Measurements from ENCODE around the gene PNRC1. TPM values are rescaled to one million over a fixed set of nuclear protein-coding genes. Genes with fewer than 3 reads are reported as not detected.
"Not testable (repeated sequence)": the region's sequence is repeated elsewhere in the genome, so short reads cannot be mapped to it uniquely, and the experiment has no call there.

PNRC1 gene
- polyA plus RNA-seq, 1 donor from 2014 or later = 22.2 TPM

- Histone ChIP-seq H2AFZ (ENCODE audit: low read depth, low read length) (no peak overlapping the region), H3K4me2 (ENCODE audit: low read length) (no peak overlapping the region), H3K27ac (ENCODE audit: low read length) (no peak overlapping the region), H3K9ac (ENCODE audit: low read length) (no peak overlapping the region), H3K9me3 (ENCODE audit: low read length) (no peaks in the 10 kb centered on the region), H3F3A (ENCODE audit: insufficient read depth, low read length, poor library complexity, severe bottlenecking) (no peaks in the 10 kb centered on the region), H3K79me2 (replicated peaks; ENCODE audit: insufficient read depth, low read length) (no peaks in the 10 kb centered on the region), H3K36me3 (ENCODE audit: insufficient read depth, low read length) (no peaks in the 10 kb centered on the region), H3K27me3 (ENCODE audit: insufficient read depth, low read depth, low read length) (no peaks in the 10 kb centered on the region), H3K9me2 (ENCODE audit: insufficient read depth, low read length) (no peaks in the 10 kb centered on the region), H3K4me3 (ENCODE audit: low read length) (no peak overlapping the region), H4K20me1 (ENCODE audit: insufficient read depth) (no peaks in the 10 kb centered on the region)
- no peak for TF ChIP-seq EZH2 (IDR thresholded peaks at IDR 0.05; ENCODE audit: borderline replicate concordance, insufficient read depth, low read length, poor library complexity, severe bottlenecking)
- no peak for TF ChIP-seq POLR2AphosphoS5 (IDR thresholded peaks at IDR 0.05)
- TF ChIP-seq SMC3 (conservative IDR thresholded peaks at IDR 0.05; ENCODE audit: poor library complexity) = no peak
- no peak for TF ChIP-seq MXI1 (conservative IDR thresholded peaks at IDR 0.05; ENCODE audit: poor library complexity, severe bottlenecking)
- TF ChIP-seq CTCF (IDR thresholded peaks at IDR 0.05; ENCODE audit: poor library complexity, severe bottlenecking) = no peak
- TF ChIP-seq RAD21 (conservative IDR thresholded peaks at IDR 0.05) = no peak
- TF ChIP-seq REST (IDR thresholded peaks at IDR 0.05; ENCODE audit: borderline replicate concordance) = no peak
- no peak for TF ChIP-seq TAF1 (IDR thresholded peaks at IDR 0.05; ENCODE audit: low read depth)
- no peak for TF ChIP-seq EP300 (conservative IDR thresholded peaks at IDR 0.05; ENCODE audit: poor library complexity, severe bottlenecking)
Measured at GRCh38 chr6:89059227-89059626, 21.3 kb upstream of the PNRC1 start.

- Histone ChIP-seq H3K27me3 (ENCODE audit: insufficient read depth, low read depth, low read length) (no peaks in the 10 kb centered on the region), H3K79me2 (replicated peaks; ENCODE audit: insufficient read depth, low read length) (no peaks in the 10 kb centered on the region), H2AFZ (ENCODE audit: low read depth, low read length) (no peak overlapping the region), H3K4me3 (ENCODE audit: low read length) (no peak overlapping the region), H3K9me2 (ENCODE audit: insufficient read depth, low read length) (no peaks in the 10 kb centered on the region), H3F3A (ENCODE audit: insufficient read depth, low read length, poor library complexity, severe bottlenecking) (no peaks in the 10 kb centered on the region), H3K27ac (ENCODE audit: low read length) (no peak overlapping the region), H3K4me2 (ENCODE audit: low read length) (no peak overlapping the region), H3K9me3 (ENCODE audit: low read length) (no peaks in the 10 kb centered on the region), H4K20me1 (ENCODE audit: insufficient read depth) (no peaks in the 10 kb centered on the region), H3K9ac (ENCODE audit: low read length) (no peak overlapping the region), H3K36me3 (ENCODE audit: insufficient read depth, low read length) (no peaks in the 10 kb centered on the region)
- TF ChIP-seq POLR2AphosphoS5 (IDR thresholded peaks at IDR 0.05) = no peak
- TF ChIP-seq EZH2 (IDR thresholded peaks at IDR 0.05; ENCODE audit: borderline replicate concordance, insufficient read depth, low read length, poor library complexity, severe bottlenecking) = no peak
- no peak for TF ChIP-seq TAF1 (IDR thresholded peaks at IDR 0.05; ENCODE audit: low read depth)
- no peak for TF ChIP-seq SMC3 (conservative IDR thresholded peaks at IDR 0.05; ENCODE audit: poor library complexity)
- no peak for TF ChIP-seq CTCF (IDR thresholded peaks at IDR 0.05; ENCODE audit: poor library complexity, severe bottlenecking)
- no peak for TF ChIP-seq REST (IDR thresholded peaks at IDR 0.05; ENCODE audit: borderline replicate concordance)
- no peak for TF ChIP-seq MXI1 (conservative IDR thresholded peaks at IDR 0.05; ENCODE audit: poor library complexity, severe bottlenecking)
- TF ChIP-seq RAD21 (conservative IDR thresholded peaks at IDR 0.05) = no peak
- TF ChIP-seq EP300 (conservative IDR thresholded peaks at IDR 0.05; ENCODE audit: poor library complexity, severe bottlenecking) = no peak
Measured at GRCh38 chr6:89063881-89064280, 16.7 kb upstream of the PNRC1 start.

GRCh38 chr6:89064931-89065330, 15.6 kb upstream of the PNRC1 start:
- H3K27ac ChIP-seq (ENCODE audit: low read length); H3F3A ChIP-seq (ENCODE audit: insufficient read depth, low read length, poor library complexity, severe bottlenecking); H4K20me1 ChIP-seq (ENCODE audit: insufficient read depth); H3K9ac ChIP-seq (ENCODE audit: low read length); H3K9me2 ChIP-seq (ENCODE audit: insufficient read depth, low read length); H3K79me2 ChIP-seq (replicated peaks; ENCODE audit: insufficient read depth, low read length); H3K36me3 ChIP-seq (ENCODE audit: insufficient read depth, low read length); H2AFZ ChIP-seq (ENCODE audit: low read depth, low read length); H3K4me2 ChIP-seq (ENCODE audit: low read length); H3K4me3 ChIP-seq (ENCODE audit: low read length); H3K9me3 ChIP-seq (ENCODE audit: low read length); H3K27me3 ChIP-seq (ENCODE audit: insufficient read depth, low read depth, low read length): not testable (repeated sequence)
